Endothelial cell of umbilical vein (primary cell): ENCODE data around the gene RAMP1. TPM values are rescaled to one million over a fixed set of nuclear protein-coding genes. Genes with fewer than 3 reads are reported as not detected.

Experiments used
- BruUV-seq: library from RNA; stranded (reverse); fragments of 400-500 nt; replicated peaks from 2 replicates; lab custom pipeline; 2021; lab: Mats Ljungman, UMichigan
- CTCF ChIA-PET: fragments of 300-600, 350-600 bp; sonication (Branson Sonifier 250); formaldehyde crosslinking; loops from one replicate; lab custom pipeline; 2021; ENCODE audit warnings: antibody characterized with exemption, inconsistent platforms; lab: Charles Lee
- POLR2A ChIA-PET: fragments of 300-600, 350-600 bp; sonication (Branson Sonifier 250); formaldehyde crosslinking; loops from one replicate; lab custom pipeline; 2021; ENCODE audit warnings: antibody characterized with exemption, inconsistent platforms; lab: Charles Lee
- DNase-seq: peaks from one replicate; pipeline ENCODE4 v3.0.0-alpha.2; 2011; ENCODE audit warnings: low read depth, low spot score
- FAIRE-seq: peaks from 2 replicates; lab custom pipeline; 2011; peaks lifted over from hg19 to GRCh38; lab: Jason Lieb, UNC
- H2AFZ ChIP-seq: 2 replicates; pipeline ENCODE4 v1.6.0; 2012; ENCODE audit warnings: low read depth, low read length, control low read depth, inconsistent platforms
- H3K27ac ChIP-seq: 2 replicates; pipeline ENCODE4 v1.5.1; 2011; ENCODE audit warnings: low read depth, mild to moderate bottlenecking, control low read depth, low read length, moderate library complexity; ENCODE audit not compliant: insufficient read depth
- H3K27me3 ChIP-seq, 2 experiments: 2 replicates each; pipeline versions ENCODE4 v1.6.0 to v1.6.1; 2011; ENCODE audit warnings: low read length in 2 of 2, mixed read lengths in 1 of 2; ENCODE audit not compliant: control insufficient read depth in 2 of 2, insufficient read depth in 2 of 2
- H3K36me3 ChIP-seq, 2 experiments: 2 replicates in 1 of 2; 3 replicates in 1 of 2; pipeline ENCODE4 v1.5.1; 2011; ENCODE audit warnings: low read length in 2 of 2, mild to moderate bottlenecking in 1 of 2, moderate library complexity in 1 of 2; ENCODE audit not compliant: control insufficient read depth in 2 of 2, insufficient read depth in 2 of 2; ENCODE audit errors: extremely low read depth in 1 of 2
- H3K4me1 ChIP-seq: 3 replicates; pipeline ENCODE4 v1.5.1; 2011; ENCODE audit warnings: mild to moderate bottlenecking, low read length; ENCODE audit not compliant: control insufficient read depth, insufficient read depth; ENCODE audit errors: extremely low read depth
- H3K4me2 ChIP-seq: 2 replicates; pipeline ENCODE4 v1.6.1; 2011; ENCODE audit warnings: low read length, control low read depth, mixed read lengths; ENCODE audit not compliant: insufficient read depth
- H3K4me3 ChIP-seq, 3 experiments: fragments of 200-600 bp in 1 of 3; sonication (generic), shearing (Covaris generic) in 1 of 3; replicated peaks in 1 of 3; 2 replicates each; pipeline ENCODE4 v1.5.1; 2011 to 2016; ENCODE audit warnings: control low read depth in 3 of 3, low read length in 3 of 3, mild to moderate bottlenecking in 2 of 3, inconsistent platforms in 1 of 3, low read depth in 1 of 3, moderate library complexity in 1 of 3; ENCODE audit not compliant: insufficient read depth in 1 of 3
- H3K79me2 ChIP-seq: 2 replicates; pipeline ENCODE4 v1.6.0; 2012; ENCODE audit warnings: low read length, inconsistent platforms; ENCODE audit not compliant: control insufficient read depth, insufficient read depth
- H3K9ac ChIP-seq: replicated peaks from 2 replicates; pipeline ENCODE3; 2011; ENCODE audit warnings: low read length, control low read depth; ENCODE audit not compliant: insufficient read depth; ENCODE audit errors: extremely low read depth
- H3K9me1 ChIP-seq: replicated peaks from 3 replicates; pipeline ENCODE4 v1.6.0; 2011; ENCODE audit warnings: mild to moderate bottlenecking, low read length; ENCODE audit not compliant: control insufficient read depth, insufficient read depth; ENCODE audit errors: extremely low read depth
- H3K9me3 ChIP-seq: replicated peaks from 2 replicates; pipeline ENCODE4 v1.5.1; 2012; ENCODE audit warnings: low read length, inconsistent platforms; ENCODE audit not compliant: control insufficient read depth, insufficient read depth
- H4K20me1 ChIP-seq: replicated peaks from 2 replicates; pipeline ENCODE3; 2011; ENCODE audit warnings: mild to moderate bottlenecking, low read length; ENCODE audit not compliant: control insufficient read depth, insufficient read depth; ENCODE audit errors: extremely low read depth
- EZH2 ChIP-seq: IDR thresholded peaks from 2 replicates; pipeline ENCODE4 v1.6.1; 2012; ENCODE audit warnings: borderline replicate concordance, low read depth, mild to moderate bottlenecking, moderate library complexity, low read length, inconsistent platforms; ENCODE audit not compliant: severe bottlenecking
- FOS ChIP-seq: IDR thresholded peaks from 2 replicates; pipeline ENCODE4 v1.6.1; 2011; ENCODE audit warnings: mild to moderate bottlenecking, low read length, moderate library complexity, borderline replicate concordance; ENCODE audit not compliant: insufficient read depth
- GATA2 ChIP-seq: IDR thresholded peaks from 2 replicates; pipeline ENCODE4 v1.7.0; 2011; ENCODE audit warnings: low read depth, mild to moderate bottlenecking, moderate library complexity, mixed read lengths, low read length; ENCODE audit not compliant: insufficient read length, insufficient read depth
- JUN ChIP-seq: IDR thresholded peaks from 2 replicates; pipeline ENCODE4 v1.6.1; 2011; ENCODE audit warnings: borderline replicate concordance, low read depth; ENCODE audit not compliant: insufficient read length, insufficient read depth
- MYC ChIP-seq: IDR thresholded peaks from one replicate; pipeline ENCODE4 v1.6.1; 2011; ENCODE audit warnings: mild to moderate bottlenecking, low read depth, low read length
- POLR2A ChIP-seq: IDR thresholded peaks from 2 replicates; pipeline ENCODE4 v1.6.1; 2012; ENCODE audit warnings: low read depth, mild to moderate bottlenecking, control low read depth, low read length
- POLR2AphosphoS5 ChIP-seq: IDR thresholded peaks from 2 replicates; pipeline ENCODE4 v1.6.1; 2012; ENCODE audit warnings: low read depth, mild to moderate bottlenecking, control low read depth, low read length, moderate library complexity; ENCODE audit not compliant: insufficient read depth
- dilution Hi-C: fragments of 300-500 bp; cut with MboI; formaldehyde crosslinking; loops from one replicate; pipeline ENCODE4 v1.15.0; 2019; ENCODE audit warnings: low sequenced_read_pairs; ENCODE audit not compliant: extremely low pct_ligation_motif_present
- intact Hi-C: fragments of 100-400 bp; cut with micrococcal nuclease; formaldehyde crosslinking; loops from one replicate; pipeline ENCODE4 v1.10.0; 2022
- polyA plus RNA-seq, 4 experiments: library from polyadenylated mRNA; depleted of rRNA in 3 of 4; stranded (reverse) in 3 of 4; unstranded in 1 of 4; fragments of >200 nt; gene quantifications; 2 replicates each; pipeline versions ENCODE4 v1.2.1 to v1.2.3, GENCODE V29; 2011 to 2012; ENCODE audit warnings: missing spikeins in 1 of 4
- total RNA-seq: library from RNA; stranded (reverse); gene quantifications from 2 replicates; pipeline ENCODE4 v1.2.3, GENCODE V29; 2021
- TF ChIP-seq, protein P1 (sequence below): IDR thresholded peaks from 2 replicates; pipeline ENCODE4 v1.6.1; 2011; ENCODE audit not compliant: insufficient read depth, insufficient read length
- TF ChIP-seq, protein P2 (sequence below), 2 donors: IDR thresholded peaks; 1 replicate in 1 of 2; 2 replicates in 1 of 2; pipeline ENCODE4 v1.5.1; 2011; ENCODE audit warnings: low read length in 2 of 2, mild to moderate bottlenecking in 2 of 2, moderate library complexity in 2 of 2, control low read depth in 1 of 2, inconsistent platforms in 1 of 2, low read depth in 1 of 2; ENCODE audit not compliant: insufficient read depth in 1 of 2; ENCODE audit errors: extremely low read depth in 1 of 2

RAMP1 gene
- total and polyA plus RNA-seq, 2 donors (not counting 3 experiments of a cell fraction or from before 2014, with no cell fraction given) = 0.18 TPM; not detected in 1

DNA sequence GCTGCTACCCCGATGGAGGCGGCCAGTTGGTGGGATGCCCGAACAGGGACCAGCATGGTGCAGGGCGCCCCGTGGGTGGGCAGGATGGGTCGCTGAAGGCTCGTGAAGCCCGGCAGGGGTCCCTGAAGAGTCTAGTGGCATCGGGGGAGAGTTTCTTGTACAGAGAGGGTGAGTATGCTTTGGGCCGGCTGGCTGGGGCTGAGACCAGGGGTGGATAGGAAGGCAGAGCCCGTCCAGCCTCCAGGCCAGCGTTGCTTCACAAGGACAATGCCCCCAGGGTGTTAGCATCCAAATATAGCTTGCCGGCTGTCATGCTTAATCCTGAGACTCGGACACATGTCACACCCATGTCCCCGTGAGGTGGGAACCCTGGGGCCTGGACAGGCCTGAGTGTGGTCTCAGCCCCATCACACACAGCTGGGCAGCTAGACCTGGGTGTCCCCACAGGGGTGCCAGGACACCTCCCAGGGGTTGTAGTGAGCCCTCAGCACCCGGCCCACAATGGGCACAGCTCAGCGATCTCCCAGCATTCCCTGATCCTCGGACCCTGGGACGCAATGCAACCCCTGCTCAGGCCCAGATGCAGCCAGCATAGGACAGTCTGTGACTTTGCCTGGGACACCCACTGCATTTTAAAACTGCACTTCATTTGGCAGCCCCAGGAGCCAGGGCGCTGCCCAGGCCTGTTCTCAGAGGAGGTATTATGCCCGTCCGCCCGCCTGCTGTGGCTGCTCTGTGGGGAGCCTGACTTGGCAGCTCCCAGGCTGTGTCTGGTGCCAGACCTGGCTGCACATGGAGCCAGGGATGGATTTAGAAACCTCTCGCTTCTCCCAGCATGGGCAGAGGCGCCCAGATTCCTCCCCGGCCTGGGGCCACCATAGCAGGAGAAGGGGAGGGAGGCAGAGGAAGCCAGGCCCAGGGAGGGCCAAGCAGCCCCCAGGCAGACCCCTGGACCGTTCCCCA, 36.4 kb downstream of the RAMP1 start:
- Histone ChIP-seq H3K27ac (no peak overlapping the region), H2AFZ (no peak overlapping the region), H3K9ac (no peak overlapping the region), H3K4me3 (no peak overlapping the region), H3K9me3 (no peaks in the 10 kb centered on the region), H3K36me3 (no peaks in the 10 kb centered on the region), H3K9me1 (no peaks in the 10 kb centered on the region), H3K27me3 (no peaks in the 10 kb centered on the region), H3K4me1 (peaks cover 6% of the 10 kb centered on the region), H3K79me2 (no peaks in the 10 kb centered on the region), H4K20me1 (no peaks in the 10 kb centered on the region), H3K4me2 (no peak overlapping the region)
- FAIRE-seq (no peak), DNase-seq (no peak)
- intact Hi-C loops (no loop called here), dilution Hi-C loops (no loop called here)
- BruUV-seq = no TSS peak
- TF ChIP-seq, protein P1, sequence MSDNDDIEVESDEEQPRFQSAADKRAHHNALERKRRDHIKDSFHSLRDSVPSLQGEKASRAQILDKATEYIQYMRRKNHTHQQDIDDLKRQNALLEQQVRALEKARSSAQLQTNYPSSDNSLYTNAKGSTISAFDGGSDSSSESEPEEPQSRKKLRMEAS = no peak
- TF ChIP-seq POLR2AphosphoS5 (no peak), MYC (no peak)
- POLR2A ChIA-PET = no interaction called here
- CTCF ChIA-PET = interaction anchor here (1.4 kb wide), 1 partner anchor 27 kb away, joined by 4 read pairs; no protein-coding TSS in a partner anchor

GRCh38 chr2:237896507-237896892, 37.1 kb downstream of the RAMP1 start:
- no peaks in the 10 kb centered on the region for H3K27me3 ChIP-seq
- TF ChIP-seq GATA2 (no peak), POLR2AphosphoS5 (no peak), POLR2A (no peak), FOS (no peak), MYC (no peak), JUN (no peak), EZH2 (no peak)
- TF ChIP-seq, protein P2, sequence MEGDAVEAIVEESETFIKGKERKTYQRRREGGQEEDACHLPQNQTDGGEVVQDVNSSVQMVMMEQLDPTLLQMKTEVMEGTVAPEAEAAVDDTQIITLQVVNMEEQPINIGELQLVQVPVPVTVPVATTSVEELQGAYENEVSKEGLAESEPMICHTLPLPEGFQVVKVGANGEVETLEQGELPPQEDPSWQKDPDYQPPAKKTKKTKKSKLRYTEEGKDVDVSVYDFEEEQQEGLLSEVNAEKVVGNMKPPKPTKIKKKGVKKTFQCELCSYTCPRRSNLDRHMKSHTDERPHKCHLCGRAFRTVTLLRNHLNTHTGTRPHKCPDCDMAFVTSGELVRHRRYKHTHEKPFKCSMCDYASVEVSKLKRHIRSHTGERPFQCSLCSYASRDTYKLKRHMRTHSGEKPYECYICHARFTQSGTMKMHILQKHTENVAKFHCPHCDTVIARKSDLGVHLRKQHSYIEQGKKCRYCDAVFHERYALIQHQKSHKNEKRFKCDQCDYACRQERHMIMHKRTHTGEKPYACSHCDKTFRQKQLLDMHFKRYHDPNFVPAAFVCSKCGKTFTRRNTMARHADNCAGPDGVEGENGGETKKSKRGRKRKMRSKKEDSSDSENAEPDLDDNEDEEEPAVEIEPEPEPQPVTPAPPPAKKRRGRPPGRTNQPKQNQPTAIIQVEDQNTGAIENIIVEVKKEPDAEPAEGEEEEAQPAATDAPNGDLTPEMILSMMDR (IDR thresholded peaks at IDR 0.05; ENCODE audit: extremely low read depth in 1 of 2, insufficient read depth in 1 of 2, low read depth in 1 of 2, low read length in 2 of 2) = no peak
- TF ChIP-seq, protein P1 = no peak
- no peaks in the 10 kb centered on the region for H3K79me2 ChIP-seq
- BruUV-seq = no TSS peak
- ChIA-PET POLR2A (no interaction called here), CTCF (interaction anchor here (1.4 kb wide), 1 partner anchor 27 kb away, joined by 4 read pairs; no protein-coding TSS in a partner anchor)
- DNase-seq (no peak), FAIRE-seq (no peak)
- no peaks in the 10 kb centered on the region for H4K20me1 ChIP-seq
- dilution Hi-C loops = no loop called here
- H3K9me1 ChIP-seq = no peaks in the 10 kb centered on the region
- no peak overlapping the region for H3K27ac ChIP-seq
- H3K9me3 ChIP-seq = no peaks in the 10 kb centered on the region
- H3K4me3 ChIP-seq = no peak overlapping the region
- peaks cover 6% of the 10 kb centered on the region for H3K4me1 ChIP-seq
- no peak overlapping the region for H3K4me2 ChIP-seq
- intact Hi-C loops = no loop called here
- H3K9ac ChIP-seq = no peak overlapping the region
- H3K36me3 ChIP-seq = no peaks in the 10 kb centered on the region
- H2AFZ ChIP-seq = no peak overlapping the region
